ENCODE results near the gene RNF208.

RNF208 gene

GRCh38 chr9:137251194-137251461, 29.1 kb upstream of the RNF208 start, which contains the start of gene STPG3:
STPG3 (plus strand) TSS chr9:137251286; CDS start chr9:137251287, 1 bp downstream.
- Histone ChIP-seq H3K23ac (ENCODE audit: low read length in 2 of 2) (no peak within 1 kb of the TSS), H3K27me3 (ENCODE audit: control insufficient read depth in 1 of 2, insufficient read depth in 1 of 2, low read length in 2 of 2) (peaks cover 0 to 7% of the 10 kb centered on the region in 2 experiments)
- no peak for DNase-seq

GRCh38 chr9:137250329-137251193, 28.5 kb upstream of the RNF208 start:
- Histone ChIP-seq H3K9me3 (ENCODE audit: control insufficient read depth, low read length) (no peaks in the 10 kb centered on the region), H3K79me1 (replicated peaks; ENCODE audit: low read length, poor library complexity, severe bottlenecking) (peaks cover 2% of the 10 kb centered on the region), H2BK5ac (ENCODE audit: low read depth, low read length, poor library complexity, severe bottlenecking) (no peak overlapping the region), H2BK15ac (ENCODE audit: low read depth, poor library complexity, severe bottlenecking) (no peak overlapping the region), H3K4me2 (ENCODE audit: low read length, poor library complexity, severe bottlenecking) (no peak overlapping the region), H3K27ac (ENCODE audit: low read length, poor library complexity, severe bottlenecking) (no peak overlapping the region), H2AK5ac (ENCODE audit: low read length, severe bottlenecking) (no peak overlapping the region), H3K27me3 (ENCODE audit: control insufficient read depth in 1 of 2, insufficient read depth in 1 of 2, low read length in 2 of 2) (peaks cover 0 to 13% of the 10 kb centered on the region in 2 experiments), H4K8ac (ENCODE audit: low read length) (no peak overlapping the region), H2BK120ac (ENCODE audit: low read depth, low read length) (no peak overlapping the region), H3K4me3 (ENCODE audit: insufficient read depth in 1 of 2, low read depth in 1 of 2, low read length in 2 of 2) (no peak overlapping the region), H3K4ac (ENCODE audit: low read depth in 1 of 2, low read length in 2 of 2) (no peak overlapping the region), H3K23ac (ENCODE audit: low read length in 2 of 2) (no peak overlapping the region), H2AFZ (ENCODE audit: low read depth, low read length) (no peak overlapping the region), H4K91ac (ENCODE audit: low read length) (no peak overlapping the region), H3K14ac (ENCODE audit: low read length in 2 of 2) (no peak overlapping the region), H3K18ac (ENCODE audit: low read depth in 1 of 2, low read length in 2 of 2) (no peak overlapping the region), H3K9ac (ENCODE audit: low read length) (no peak overlapping the region), H3K36me3 (ENCODE audit: control insufficient read depth in 1 of 2, insufficient read depth in 2 of 2, low read depth in 1 of 2, low read length in 2 of 2) (peaks cover 0 to under 1% of the 10 kb centered on the region in 2 experiments), H2BK12ac (ENCODE audit: low read length in 2 of 2) (no peak overlapping the region), H3K4me1 (ENCODE audit: control insufficient read depth, insufficient read depth, low read depth, low read length) (peaks cover 28% of the 10 kb centered on the region)
- no peak for DNase-seq
- WGBS, result 73% methylated on average over 17 of the region's 18 CpGs

More at GRCh38 chr9:137251194-137251461, 29.1 kb upstream of the RNF208 start, which contains the start of gene STPG3:
- H2BK120ac ChIP-seq (ENCODE audit: low read depth, low read length), result no peak within 1 kb of the TSS
- H2AFZ ChIP-seq (ENCODE audit: low read depth, low read length), result no peak within 1 kb of the TSS
- no peaks in the 10 kb centered on the region for H3K9me3 ChIP-seq (ENCODE audit: control insufficient read depth, low read length)
- H3K9ac ChIP-seq (ENCODE audit: low read length), result no peak within 1 kb of the TSS
- no peak within 1 kb of the TSS for H2AK5ac ChIP-seq (ENCODE audit: low read length, severe bottlenecking)
- H2BK15ac ChIP-seq (ENCODE audit: low read depth, poor library complexity, severe bottlenecking), result peak within 1 kb of the TSS; percentile 33
- 75% methylated on average over 4 of the region's 4 CpGs for WGBS
- peaks cover 0 to 6% of the 10 kb centered on the region in 2 experiments for H3K36me3 ChIP-seq (ENCODE audit: control insufficient read depth in 1 of 2, insufficient read depth in 2 of 2, low read depth in 1 of 2, low read length in 2 of 2)
- H3K79me1 ChIP-seq (replicated peaks; ENCODE audit: low read length, poor library complexity, severe bottlenecking), result peaks cover 2% of the 10 kb centered on the region
- H4K8ac ChIP-seq (ENCODE audit: low read length), result no peak within 1 kb of the TSS
- no peak within 1 kb of the TSS for H3K4me2 ChIP-seq (ENCODE audit: low read length, poor library complexity, severe bottlenecking)
- H2BK12ac ChIP-seq (ENCODE audit: low read length in 2 of 2), result peak within 1 kb of the TSS in 1 of 2 experiments; percentile 11
- H3K27ac ChIP-seq (ENCODE audit: low read length, poor library complexity, severe bottlenecking), result no peak within 1 kb of the TSS
- H3K18ac ChIP-seq (ENCODE audit: low read depth in 1 of 2, low read length in 2 of 2), result no peak within 1 kb of the TSS
- peak within 1 kb of the TSS in 1 of 2 experiments; percentile 7 for H3K4me3 ChIP-seq (ENCODE audit: insufficient read depth in 1 of 2, low read depth in 1 of 2, low read length in 2 of 2)
- H3K4ac ChIP-seq (ENCODE audit: low read depth in 1 of 2, low read length in 2 of 2), result no peak within 1 kb of the TSS
- peaks cover 31% of the 10 kb centered on the region for H3K4me1 ChIP-seq (ENCODE audit: control insufficient read depth, insufficient read depth, low read depth, low read length)
- no peak within 1 kb of the TSS for H3K14ac ChIP-seq (ENCODE audit: low read length in 2 of 2)
- H4K91ac ChIP-seq (ENCODE audit: low read length), result no peak within 1 kb of the TSS
- no peak within 1 kb of the TSS for H2BK5ac ChIP-seq (ENCODE audit: low read depth, low read length, poor library complexity, severe bottlenecking)

DNA sequence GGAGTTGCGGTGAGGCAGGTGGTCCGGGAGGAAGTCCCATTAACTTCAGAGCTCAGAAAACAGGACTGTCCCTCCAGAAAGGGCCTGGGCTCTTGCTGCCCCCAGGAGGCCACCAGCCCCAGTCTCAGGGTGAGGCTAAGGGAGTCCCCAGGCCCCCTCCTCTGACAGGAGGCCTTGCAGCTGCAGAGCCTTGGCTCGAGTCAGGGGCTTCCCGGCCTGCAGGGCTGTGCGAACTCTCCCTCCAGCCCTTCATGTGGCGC, 25.8 kb upstream of the RNF208 start:
- Histone ChIP-seq H2BK5ac (ENCODE audit: low read depth, low read length, poor library complexity, severe bottlenecking) (no peak overlapping the region), H4K8ac (ENCODE audit: low read length) (no peak overlapping the region), H3K23ac (ENCODE audit: low read length in 2 of 2) (no peak overlapping the region), H3K79me1 (replicated peaks; ENCODE audit: low read length, poor library complexity, severe bottlenecking) (no peaks in the 10 kb centered on the region), H2BK12ac (ENCODE audit: low read length in 2 of 2) (no peak overlapping the region), H3K18ac (ENCODE audit: low read depth in 1 of 2, low read length in 2 of 2) (no peak overlapping the region), H2AFZ (ENCODE audit: low read depth, low read length) (no peak overlapping the region), H4K91ac (ENCODE audit: low read length) (no peak overlapping the region), H3K14ac (ENCODE audit: low read length in 2 of 2) (no peak overlapping the region), H3K4ac (ENCODE audit: low read depth in 1 of 2, low read length in 2 of 2) (no peak overlapping the region), H2BK15ac (ENCODE audit: low read depth, poor library complexity, severe bottlenecking) (no peak overlapping the region), H3K4me3 (ENCODE audit: insufficient read depth in 1 of 2, low read depth in 1 of 2, low read length in 2 of 2) (no peak overlapping the region), H2AK5ac (ENCODE audit: low read length, severe bottlenecking) (no peak overlapping the region), H3K27me3 (ENCODE audit: control insufficient read depth in 1 of 2, insufficient read depth in 1 of 2, low read length in 2 of 2) (peaks cover 0 to 17% of the 10 kb centered on the region in 2 experiments), H3K36me3 (ENCODE audit: control insufficient read depth in 1 of 2, insufficient read depth in 2 of 2, low read depth in 1 of 2, low read length in 2 of 2) (peaks cover 12 to 14% of the 10 kb centered on the region in 2 experiments), H3K9me3 (ENCODE audit: control insufficient read depth, low read length) (no peaks in the 10 kb centered on the region), H3K4me2 (ENCODE audit: low read length, poor library complexity, severe bottlenecking) (no peak overlapping the region), H3K9ac (ENCODE audit: low read length) (no peak overlapping the region), H3K27ac (ENCODE audit: low read length, poor library complexity, severe bottlenecking) (no peak overlapping the region), H3K4me1 (ENCODE audit: control insufficient read depth, insufficient read depth, low read depth, low read length) (peaks cover 40% of the 10 kb centered on the region), H2BK120ac (ENCODE audit: low read depth, low read length) (no peak overlapping the region)
- DNase-seq, result no peak
- WGBS, result 85% methylated on average over 5 of the region's 6 CpGs

- no peak overlapping the region for H3K4me2 ChIP-seq (ENCODE audit: low read length, poor library complexity, severe bottlenecking)
- H3K27ac ChIP-seq (ENCODE audit: low read length, poor library complexity, severe bottlenecking), result no peak overlapping the region
- no peak overlapping the region for H2AK5ac ChIP-seq (ENCODE audit: low read length, severe bottlenecking)
- no peaks in the 10 kb centered on the region for H3K9me3 ChIP-seq (ENCODE audit: control insufficient read depth, low read length)
- H3K9ac ChIP-seq (ENCODE audit: low read length), result no peak overlapping the region
- no peak overlapping the region for H3K14ac ChIP-seq (ENCODE audit: low read length in 2 of 2)
- H3K79me1 ChIP-seq (replicated peaks; ENCODE audit: low read length, poor library complexity, severe bottlenecking), result no peaks in the 10 kb centered on the region
- H2AFZ ChIP-seq (ENCODE audit: low read depth, low read length), result no peak overlapping the region
- H2BK12ac ChIP-seq (ENCODE audit: low read length in 2 of 2), result peak overlapping the region in 1 of 2 experiments; percentile 31
- no peak overlapping the region for H2BK120ac ChIP-seq (ENCODE audit: low read depth, low read length)
- H4K91ac ChIP-seq (ENCODE audit: low read length), result no peak overlapping the region
- H3K4ac ChIP-seq (ENCODE audit: low read depth in 1 of 2, low read length in 2 of 2), result no peak overlapping the region
- no peak overlapping the region for H2BK15ac ChIP-seq (ENCODE audit: low read depth, poor library complexity, severe bottlenecking)
- 76% methylated on average over 19 of the region's 20 CpGs for WGBS
- H3K4me3 ChIP-seq (ENCODE audit: insufficient read depth in 1 of 2, low read depth in 1 of 2, low read length in 2 of 2), result no peak overlapping the region
- no peak overlapping the region for H3K18ac ChIP-seq (ENCODE audit: low read depth in 1 of 2, low read length in 2 of 2)
- no peak overlapping the region for H2BK5ac ChIP-seq (ENCODE audit: low read depth, low read length, poor library complexity, severe bottlenecking)
- H4K8ac ChIP-seq (ENCODE audit: low read length), result no peak overlapping the region
- no peak for DNase-seq
- peaks cover 17 to 20% of the 10 kb centered on the region in 2 experiments for H3K36me3 ChIP-seq (ENCODE audit: control insufficient read depth in 1 of 2, insufficient read depth in 2 of 2, low read depth in 1 of 2, low read length in 2 of 2)
- H3K4me1 ChIP-seq (ENCODE audit: control insufficient read depth, insufficient read depth, low read depth, low read length), result peaks cover 45% of the 10 kb centered on the region
- H3K23ac ChIP-seq (ENCODE audit: low read length in 2 of 2), result no peak overlapping the region
- H3K27me3 ChIP-seq (ENCODE audit: control insufficient read depth in 1 of 2, insufficient read depth in 1 of 2, low read length in 2 of 2), result peaks cover 0 to 17% of the 10 kb centered on the region in 2 experiments
Measured at GRCh38 chr9:137247135-137247915, 25.3 kb upstream of the RNF208 start.
